Gastroesophageal sphincter (tissue), 3 donors: ENCODE measurements around the gene SPATA21.

Experiments used
- CTCF ChIP-seq, 4 experiments: fragments of 200-600 bp in 2 of 4; fragments of 450-650 bp in 2 of 4; sonication (generic) in 1 of 4; IDR thresholded peaks; one replicate each; pipeline ENCODE4 v1.5.1; 2017 to 2019; ENCODE audit warnings: antibody characterized with exemption in 4 of 4, mild to moderate bottlenecking in 2 of 4, moderate library complexity in 2 of 4
- POLR2A ChIP-seq, 2 donors: fragments of 450-650 bp; IDR thresholded peaks; one replicate each; pipeline ENCODE4 v1.6.1; 2017; ENCODE audit warnings: antibody characterized with exemption in 2 of 2, mild to moderate bottlenecking in 2 of 2, moderate library complexity in 1 of 2

- no peak for TF ChIP-seq CTCF (IDR thresholded peaks at IDR 0.05)
- TF ChIP-seq POLR2A (IDR thresholded peaks at IDR 0.05), result no peak
These were observed 87.3 kb downstream of the SPATA21 start for GRCh38 chr1:16349847-16350406.
